ENCODE measurements around the gene BCL2L15.
"Not testable (repeated sequence)": the region's sequence is repeated elsewhere in the genome, so short reads cannot be mapped to it uniquely, and the experiment has no call there.

BCL2L15 gene

GRCh38 chr1:113871597-113872113 lies 15.7 kb downstream of the BCL2L15 start, which contains the start of gene PTPN22:
PTPN22 (minus strand) TSS chr1:113871712.
- peak; percentile 40 to 60 for DNase-seq (ENCODE audit: low read depth in 2 of 2)

- no peak for DNase-seq (ENCODE audit: low read depth in 2 of 2)
These were observed 16.6 kb downstream of the BCL2L15 start for GRCh38 chr1:113870778-113871177.

GRCh38 chr1:113868387-113869083 lies 18.8 kb downstream of the BCL2L15 start:
- no peak for DNase-seq (ENCODE audit: low read depth in 2 of 2)

GRCh38 chr1:113861641-113862040 lies 25.7 kb downstream of the BCL2L15 start:
- DNase-seq (ENCODE audit: low read depth in 2 of 2): no peak

- no peak for DNase-seq (ENCODE audit: low read depth in 2 of 2)
These were observed 26.5 kb downstream of the BCL2L15 start for GRCh38 chr1:113860891-113861290.

GRCh38 chr1:113859478-113860175 lies 27.8 kb downstream of the BCL2L15 start:
- no peak for DNase-seq (ENCODE audit: low read depth in 2 of 2)

GRCh38 chr1:113858982-113859381 lies 28.4 kb downstream of the BCL2L15 start:
- no peak for DNase-seq (ENCODE audit: low read depth in 2 of 2)

- no peak for DNase-seq (ENCODE audit: low read depth in 2 of 2)
These were observed 29.0 kb downstream of the BCL2L15 start for GRCh38 chr1:113858418-113858817.

GRCh38 chr1:113857776-113858175 lies 29.6 kb downstream of the BCL2L15 start:
- no peak for DNase-seq (ENCODE audit: low read depth in 2 of 2)

- no peak for DNase-seq (ENCODE audit: low read depth in 2 of 2)
These were observed 31.0 kb downstream of the BCL2L15 start for GRCh38 chr1:113856401-113856790.

- no peak for DNase-seq (ENCODE audit: low read depth in 2 of 2)
These were observed 31.6 kb downstream of the BCL2L15 start for GRCh38 chr1:113855630-113856400.

GRCh38 chr1:113854234-113854633 lies 33.1 kb downstream of the BCL2L15 start:
- DNase-seq (ENCODE audit: low read depth in 2 of 2): no peak

- DNase-seq (ENCODE audit: low read depth in 2 of 2): not testable (repeated sequence)
These were observed 34.7 kb downstream of the BCL2L15 start for GRCh38 chr1:113852694-113853093.

GRCh38 chr1:113850127-113850796 lies 37.1 kb downstream of the BCL2L15 start:
- DNase-seq (ENCODE audit: low read depth in 2 of 2): no peak

- DNase-seq (ENCODE audit: low read depth in 2 of 2): no peak
These were observed 38.3 kb downstream of the BCL2L15 start for GRCh38 chr1:113849072-113849471.

GRCh38 chr1:113846391-113847035 lies 40.9 kb downstream of the BCL2L15 start:
- DNase-seq (ENCODE audit: low read depth in 2 of 2): no peak

GRCh38 chr1:113836534-113836933 lies 50.8 kb downstream of the BCL2L15 start:
- DNase-seq (ENCODE audit: low read depth in 2 of 2): no peak

- no peak for DNase-seq (ENCODE audit: low read depth in 2 of 2)
These were observed 51.6 kb downstream of the BCL2L15 start for GRCh38 chr1:113835686-113836290.

- DNase-seq (ENCODE audit: low read depth in 2 of 2): no peak
These were observed 52.7 kb downstream of the BCL2L15 start for GRCh38 chr1:113834716-113835115.
